Heart right ventricle (tissue), 16 donors: ENCODE results near the gene SKAP2. TPM values are rescaled to one million over a fixed set of nuclear protein-coding genes. Genes with fewer than 3 reads are reported as not detected.

Source experiments
- ATAC-seq, 8 donors: fragments of 200-7000 bp; cut with Tn5 transposase; one replicate each; pipeline ENCODE4 v1.9.1; 2020; ENCODE audit warnings: mild to moderate bottlenecking in 8 of 8, moderate library complexity in 8 of 8, moderate number of reproducible peaks in 1 of 8
- DNase-seq, 2 donors: peaks; one replicate each; pipeline ENCODE4 v3.0.0-alpha.2; 2020
- H3K27ac ChIP-seq, 10 donors: fragments of 200-600 bp; sonication (generic) in 2 of 10; one replicate each; pipeline versions ENCODE4 v1.5.0 to v1.8.0; 2020 to 2022; ENCODE audit warnings: mild to moderate bottlenecking in 3 of 10
- H3K27me3 ChIP-seq, 7 donors: fragments of 200-600 bp; one replicate each; pipeline ENCODE4 v1.8.0; 2021 to 2022; ENCODE audit warnings: mild to moderate bottlenecking in 2 of 7
- H3K36me3 ChIP-seq, 9 donors: fragments of 200-600 bp; sonication (generic) in 1 of 9; one replicate each; pipeline versions ENCODE4 v1.5.0 to v1.8.0; 2020 to 2022; ENCODE audit warnings: mild to moderate bottlenecking in 2 of 9
- H3K4me1 ChIP-seq, 9 donors: fragments of 200-600 bp; sonication (generic) in 1 of 9; one replicate each; pipeline versions ENCODE4 v1.5.0 to v1.8.0; 2020 to 2022; ENCODE audit warnings: mild to moderate bottlenecking in 4 of 9
- H3K4me3 ChIP-seq, 10 donors: fragments of 200-600 bp; sonication (generic) in 2 of 10; one replicate each; pipeline versions ENCODE4 v1.5.0 to v1.8.0; 2020 to 2022; ENCODE audit warnings: mild to moderate bottlenecking in 7 of 10, moderate library complexity in 2 of 10
- H3K9me3 ChIP-seq, 11 donors: fragments of 200-600 bp in 10 of 11; sonication (generic) in 2 of 11; one replicate each; pipeline versions ENCODE4 v1.5.0 to v1.8.0; 2013 to 2022; ENCODE audit warnings: mild to moderate bottlenecking in 2 of 11, control low read depth in 1 of 11, moderate library complexity in 1 of 11
- WGBS, 2 donors: extraction: QIAGEN DNeasy Blood & Tissue Kit; methylation state at CpG; one replicate each; pipeline ENCODE4 v1.1.7; 2013; ENCODE audit warnings: inconsistent platforms in 1 of 2; 5-methylcytosine and 5-hydroxymethylcytosine counted together
- intact Hi-C, 10 donors: fragments of 100-400 bp; cut with DNase I; formaldehyde crosslinking; loops; one replicate each; pipeline versions ENCODE4 v1.11.1 to v1.14.2; 2022
- polyA plus RNA-seq, 2 donors: library from polyadenylated mRNA; stranded (reverse); fragments of 200-250 nt; gene quantifications; one replicate each; pipeline ENCODE4 v1.2.3, GENCODE V29; 2013
- total RNA-seq, 10 donors: library from RNA; stranded (reverse); fragmentation: NEBNext Ultra II Directional in 3 of 10; extraction: Animal tissue kit (Norgen Biotek cat#: 25700) in 3 of 10; gene quantifications; one replicate each; pipeline versions ENCODE4 v1.2.1 to v1.2.4, GENCODE V29; 2021 to 2023
- TF ChIP-seq, protein P1 (sequence below), 9 donors: fragments of 200-600 bp; sonication (generic) in 2 of 9; IDR thresholded peaks; one replicate each; pipeline versions ENCODE4 v1.5.0 to v1.8.0; 2021 to 2022; ENCODE audit warnings: antibody characterized with exemption in 9 of 9, mild to moderate bottlenecking in 5 of 9, moderate library complexity in 1 of 9
- donor health status: Arrhythmogenic right ventricular cardiomyopathy.
- donor health status: ischemic (EF 13 %, LVEDD 7.1; RV severe dilation, severe dysfunction).
- donor health status: healthy with polysubstance abuse.
- donor health status: DM: no; HTN: yes; CAD: no.
- donor health status: DM: no; HTN: no; CAD: no.
- donor health status: ischemic (EF 25% LVEDD 6.9; RV normal size, moderate dysfunction).
- donor health status: ischemic (EF 25% LVEDD 5.7; RV mildly dilated, moderate dysfunction).
- donor health status: healthy.
- donor health status: DM: yes; HTN: yes; CAD: no.
- donor health status: Ischemic cardiomyopathy.
- donor health status: ischemic (EF 35%, LVEDD 5.7; RV mildly dilated, moderate dysfunction).
- donor health status: nonischemic (EF 11% LVEDD 7.7; RV severe dilation, severe dysfunction).
- donor health status: DM: yes; HTN: yes; CAD: no.
- donor health status: PGD.
- donor health status: ischemic (EF 29% LVEDD 5.4; RV normal size, mild dysfunction).
- donor health status: nonischemic (EF 23%, LVEDD 6.1; RV moderate dilation, normal function).

The SKAP2 gene
- total and polyA plus RNA-seq, 12 donors: 1.9 to 12.3 (median 4.6) TPM

DNA sequence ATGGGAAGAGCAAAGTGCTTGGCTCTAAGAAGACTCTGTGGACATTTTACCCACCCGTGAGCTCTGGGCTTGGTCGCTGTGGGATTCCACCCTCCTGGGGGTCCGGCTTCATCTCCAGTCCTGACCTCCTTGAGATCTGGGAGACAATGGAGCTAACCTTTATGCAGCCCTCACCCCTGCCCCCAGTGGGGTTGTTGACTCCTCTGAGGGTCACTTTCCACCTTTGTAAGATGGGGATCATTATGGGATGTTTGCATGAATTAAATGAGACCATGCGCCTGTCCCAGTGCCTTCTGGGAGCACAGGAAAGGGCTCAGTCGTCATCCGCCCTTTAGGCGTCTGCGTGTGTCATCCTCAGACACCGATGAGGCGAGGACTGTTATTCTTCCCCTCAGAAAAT, 237.2 kb downstream of the SKAP2 start:
- no peak for DNase-seq
- Histone ChIP-seq H3K27ac (no peak overlapping the region), H3K27me3 (peaks cover 0 to 70% (median 9%) of the 10 kb centered on the region in 7 donors), H3K4me3 (no peak overlapping the region), H3K36me3 (no peaks in the 10 kb centered on the region), H3K4me1 (no peaks in the 10 kb centered on the region), H3K9me3 (no peaks in the 10 kb centered on the region)
- ATAC-seq: no peak
- TF ChIP-seq, protein P1, sequence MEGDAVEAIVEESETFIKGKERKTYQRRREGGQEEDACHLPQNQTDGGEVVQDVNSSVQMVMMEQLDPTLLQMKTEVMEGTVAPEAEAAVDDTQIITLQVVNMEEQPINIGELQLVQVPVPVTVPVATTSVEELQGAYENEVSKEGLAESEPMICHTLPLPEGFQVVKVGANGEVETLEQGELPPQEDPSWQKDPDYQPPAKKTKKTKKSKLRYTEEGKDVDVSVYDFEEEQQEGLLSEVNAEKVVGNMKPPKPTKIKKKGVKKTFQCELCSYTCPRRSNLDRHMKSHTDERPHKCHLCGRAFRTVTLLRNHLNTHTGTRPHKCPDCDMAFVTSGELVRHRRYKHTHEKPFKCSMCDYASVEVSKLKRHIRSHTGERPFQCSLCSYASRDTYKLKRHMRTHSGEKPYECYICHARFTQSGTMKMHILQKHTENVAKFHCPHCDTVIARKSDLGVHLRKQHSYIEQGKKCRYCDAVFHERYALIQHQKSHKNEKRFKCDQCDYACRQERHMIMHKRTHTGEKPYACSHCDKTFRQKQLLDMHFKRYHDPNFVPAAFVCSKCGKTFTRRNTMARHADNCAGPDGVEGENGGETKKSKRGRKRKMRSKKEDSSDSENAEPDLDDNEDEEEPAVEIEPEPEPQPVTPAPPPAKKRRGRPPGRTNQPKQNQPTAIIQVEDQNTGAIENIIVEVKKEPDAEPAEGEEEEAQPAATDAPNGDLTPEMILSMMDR (IDR thresholded peaks at IDR 0.05): no peak
- intact Hi-C loops: no loop called here
- 89 to 93% methylated on average over 10 of the region's 10 CpGs for WGBS, 2 donors

DNA sequence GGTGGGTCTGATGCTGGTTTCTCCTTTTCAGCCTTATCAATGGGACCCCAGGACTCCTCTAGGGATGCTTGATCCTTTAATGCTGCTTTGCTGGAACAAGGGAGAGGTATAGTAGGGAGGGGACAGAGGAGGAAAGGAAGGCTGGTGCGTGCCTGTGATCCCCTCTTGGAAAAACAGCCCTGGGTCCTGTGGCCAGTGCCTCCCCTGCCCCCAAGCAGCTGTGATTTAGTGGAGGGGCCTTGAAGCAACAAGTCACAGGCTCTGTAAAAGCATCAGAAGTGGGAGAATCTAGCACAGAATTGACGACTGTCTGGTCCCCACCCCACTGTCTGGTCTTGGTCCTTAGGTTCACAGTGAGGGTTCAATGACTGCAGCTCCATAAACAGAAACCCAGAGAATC, 237.7 kb downstream of the SKAP2 start:
- H3K4me3 ChIP-seq: no peak overlapping the region
- no peaks in the 10 kb centered on the region for H3K4me1 ChIP-seq
- H3K36me3 ChIP-seq: no peaks in the 10 kb centered on the region
- peaks cover 0 to 70% (median 9%) of the 10 kb centered on the region in 7 donors for H3K27me3 ChIP-seq
- WGBS, 2 donors: 81 to 90% methylated on average over 2 of the region's 2 CpGs
- ATAC-seq (no peak), DNase-seq (no peak)
- TF ChIP-seq, protein P1 (IDR thresholded peaks at IDR 0.05): no peak
- intact Hi-C loops: no loop called here
- H3K27ac ChIP-seq: no peak overlapping the region
- H3K9me3 ChIP-seq: no peaks in the 10 kb centered on the region

DNA sequence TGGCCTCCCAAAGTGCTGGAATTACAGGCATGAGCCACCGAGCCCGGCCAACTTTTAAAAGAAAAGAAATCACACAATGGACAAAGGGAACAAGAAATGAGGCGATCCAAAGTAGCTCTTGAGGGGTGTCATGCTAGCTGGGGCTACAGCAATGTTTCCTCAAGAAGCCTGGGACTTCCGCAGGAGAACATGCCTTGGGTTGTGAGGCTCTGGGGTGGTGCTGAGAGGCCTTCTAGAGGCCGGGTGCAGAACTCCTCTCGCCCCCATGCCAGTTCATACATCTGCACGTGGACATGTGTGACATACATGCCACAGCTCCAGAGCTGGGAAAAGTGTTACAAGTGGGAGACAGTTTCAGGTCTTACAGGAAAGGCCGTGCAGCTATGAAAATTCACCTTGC, 238.2 kb downstream of the SKAP2 start:
- TF ChIP-seq, protein P1 (IDR thresholded peaks at IDR 0.05): no peak
- WGBS, 2 donors: 90 to 94% methylated on average over 8 of the region's 8 CpGs
- Histone ChIP-seq H3K9me3 (no peaks in the 10 kb centered on the region), H3K27me3 (peaks cover 0 to 65% (median 9%) of the 10 kb centered on the region in 7 donors), H3K4me1 (no peaks in the 10 kb centered on the region), H3K27ac (no peak overlapping the region), H3K36me3 (no peaks in the 10 kb centered on the region), H3K4me3 (no peak overlapping the region)
- DNase-seq: no peak
- intact Hi-C loops: no loop called here
- ATAC-seq: no peak

DNA sequence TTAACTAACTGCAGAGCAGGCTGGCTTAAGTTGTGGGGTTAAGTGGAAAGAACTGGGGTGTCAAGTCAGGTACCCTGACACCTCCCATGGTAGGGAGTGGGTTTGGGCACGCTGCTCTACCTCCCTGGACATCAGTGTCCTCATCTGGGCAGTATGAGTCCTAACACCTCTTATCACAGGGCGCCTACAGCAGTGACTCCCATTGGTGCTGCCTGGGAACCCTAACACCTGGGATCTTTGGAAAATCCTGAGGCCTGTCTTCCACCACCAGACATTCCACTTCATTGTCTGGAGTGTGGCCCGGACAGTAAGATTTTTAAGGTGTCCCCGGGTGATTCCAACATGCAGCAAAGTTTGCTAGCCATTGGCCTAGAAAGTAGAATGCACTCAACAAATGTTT, 239.1 kb downstream of the SKAP2 start:
- H3K9me3 ChIP-seq: no peaks in the 10 kb centered on the region
- H3K36me3 ChIP-seq: no peaks in the 10 kb centered on the region
- peaks cover 0 to 59% (median 9%) of the 10 kb centered on the region in 7 donors for H3K27me3 ChIP-seq
- WGBS, 2 donors: 86 to 91% methylated on average over 4 of the region's 4 CpGs
- H3K4me3 ChIP-seq: no peak overlapping the region
- no peak for ATAC-seq
- TF ChIP-seq, protein P1 (IDR thresholded peaks at IDR 0.05): no peak
- H3K27ac ChIP-seq: no peak overlapping the region
- H3K4me1 ChIP-seq: no peaks in the 10 kb centered on the region
- no peak for DNase-seq
- intact Hi-C loops: no loop called here
